ELF-1 (cell line): ENCODE measurements around the gene H2BW1.
"Not testable (repeated sequence)": the region's sequence is repeated elsewhere in the genome, so short reads cannot be mapped to it uniquely, and the experiment has no call there.

Source experiments
- DNase-seq: peaks from one replicate; pipeline ENCODE4 v3.0.0-alpha.2; 2016; ENCODE audit warnings: low read depth, low spot score

The H2BW1 gene, protein sequence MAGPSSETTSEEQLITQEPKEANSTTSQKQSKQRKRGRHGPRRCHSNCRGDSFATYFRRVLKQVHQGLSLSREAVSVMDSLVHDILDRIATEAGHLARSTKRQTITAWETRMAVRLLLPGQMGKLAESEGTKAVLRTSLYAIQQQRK

DNA sequence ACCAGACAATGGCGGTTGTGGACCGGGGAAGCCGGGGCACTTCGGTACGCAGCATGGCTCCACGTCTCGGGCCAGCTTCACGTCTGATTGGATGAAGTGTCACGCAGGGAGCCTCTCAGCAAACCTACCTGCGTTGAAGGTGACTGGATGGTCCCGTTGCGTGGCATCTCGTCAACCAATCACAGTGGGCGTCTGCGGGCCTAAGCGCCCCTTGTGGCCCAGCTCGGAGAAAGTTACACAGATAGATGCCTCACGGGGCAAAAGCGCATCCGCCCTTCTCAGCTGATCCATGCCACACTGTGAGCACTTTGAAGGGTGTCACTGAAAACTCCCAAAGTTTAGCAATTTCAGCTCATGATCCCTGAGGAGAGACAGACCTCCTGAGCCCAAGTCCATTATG, at the start of gene H2BW1:
TSS of gene H2BW1 (minus strand) at position 103 of the 400 bp plus-strand sequence. CDS start 132 bp downstream, outside the sequence.
- no peak for DNase-seq

DNA sequence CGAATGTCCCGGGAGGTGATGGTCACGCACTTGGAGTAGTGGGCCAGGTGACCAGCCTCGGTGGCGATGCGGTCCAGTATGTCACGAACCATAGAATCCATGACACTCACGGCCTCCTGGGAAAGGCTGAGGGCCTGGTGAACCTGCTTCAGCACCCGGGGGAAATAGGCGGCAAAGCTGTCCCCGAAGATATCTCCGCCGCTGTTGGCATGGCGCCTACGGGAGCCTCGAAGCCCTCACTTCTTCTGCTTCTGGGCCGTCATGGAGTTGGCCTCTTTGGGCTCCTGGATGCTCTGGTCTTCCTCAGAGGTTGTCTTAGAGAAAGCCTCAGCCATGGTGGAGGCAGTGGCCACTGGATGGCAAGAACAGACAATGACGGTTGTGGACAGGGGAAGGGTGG, 49.1 kb upstream of the H2BW1 start:
- not testable (repeated sequence) for DNase-seq

DNA sequence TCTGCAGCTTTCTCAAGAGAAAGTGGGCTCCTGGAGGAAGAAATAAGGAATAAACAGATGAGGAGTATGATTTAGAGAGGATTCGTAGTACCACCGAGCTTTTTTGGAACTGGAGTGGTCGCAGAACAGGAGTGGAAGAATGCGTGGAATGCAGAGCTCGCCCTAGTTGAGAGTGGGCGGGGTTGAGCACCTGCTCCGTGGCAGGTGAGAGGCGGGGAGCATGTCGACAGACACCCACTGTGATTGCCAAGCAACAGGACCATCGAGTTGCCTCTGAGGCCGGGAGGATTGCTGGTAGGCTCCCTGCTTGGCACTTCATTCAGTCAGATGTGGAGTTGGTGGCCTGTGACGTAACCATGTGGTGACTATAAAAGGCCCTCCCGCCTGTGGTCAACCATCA, 41.4 kb upstream of the H2BW1 start:
- DNase-seq, result not testable (repeated sequence)

DNA sequence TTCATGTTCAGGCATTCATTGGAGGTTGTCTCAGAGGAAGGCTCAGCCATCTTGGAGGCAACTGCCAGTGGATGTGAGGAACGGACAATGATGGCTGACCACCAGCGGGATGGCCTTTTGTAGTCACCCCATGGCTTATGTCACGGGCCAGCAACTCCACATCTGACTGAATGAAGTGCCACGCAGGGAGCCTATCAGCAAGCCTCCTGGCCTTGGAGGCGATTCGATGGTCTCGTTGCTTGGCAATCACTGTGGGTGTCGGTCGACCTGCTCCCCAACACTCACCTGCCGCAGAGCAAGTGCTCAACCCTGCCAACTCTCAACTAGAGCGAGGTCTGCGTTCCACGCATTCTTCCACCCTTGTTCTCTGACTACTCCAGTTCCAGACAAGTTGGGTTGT, 33.7 kb upstream of the H2BW1 start:
- no peak for DNase-seq

DNA sequence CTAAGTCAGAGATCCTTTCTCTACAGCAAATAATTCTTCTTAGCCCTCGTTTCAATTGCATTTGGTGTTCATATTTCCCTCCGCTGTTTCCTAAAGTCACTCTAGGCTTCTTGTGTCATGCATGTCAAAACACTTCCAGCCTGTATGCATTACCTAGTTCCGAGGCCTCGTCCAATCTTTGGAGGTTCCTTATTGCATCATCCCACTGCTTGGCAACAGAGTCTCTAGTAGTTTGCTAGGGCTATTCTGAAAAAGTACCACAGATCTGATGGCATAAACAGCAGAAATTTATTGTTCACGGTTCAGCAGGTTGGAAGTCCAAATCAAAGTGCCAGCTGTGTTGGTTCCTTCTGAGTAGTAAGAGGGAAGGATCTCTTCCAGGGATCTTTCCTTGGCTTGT, 32.1 kb upstream of the H2BW1 start:
- DNase-seq, result no peak

DNA sequence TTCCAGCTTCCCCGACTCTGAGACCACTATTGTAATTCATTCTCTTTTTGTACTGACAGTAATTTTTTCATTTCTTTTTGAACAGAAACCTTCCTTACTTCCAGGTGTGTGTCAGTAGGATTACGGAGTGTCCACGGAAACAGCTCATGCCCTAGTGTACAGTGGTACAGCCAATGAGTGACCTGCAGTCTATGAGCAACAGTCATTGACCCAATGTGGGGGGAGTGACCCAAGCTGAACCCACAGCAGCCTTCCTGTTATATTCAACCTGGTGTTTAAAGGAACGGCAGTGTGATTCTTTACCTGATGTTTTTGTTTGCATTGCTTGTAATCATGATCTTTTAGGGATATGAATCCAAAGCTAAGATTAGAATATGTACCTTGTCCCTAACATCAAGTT, 27.5 kb upstream of the H2BW1 start:
- no peak for DNase-seq

DNA sequence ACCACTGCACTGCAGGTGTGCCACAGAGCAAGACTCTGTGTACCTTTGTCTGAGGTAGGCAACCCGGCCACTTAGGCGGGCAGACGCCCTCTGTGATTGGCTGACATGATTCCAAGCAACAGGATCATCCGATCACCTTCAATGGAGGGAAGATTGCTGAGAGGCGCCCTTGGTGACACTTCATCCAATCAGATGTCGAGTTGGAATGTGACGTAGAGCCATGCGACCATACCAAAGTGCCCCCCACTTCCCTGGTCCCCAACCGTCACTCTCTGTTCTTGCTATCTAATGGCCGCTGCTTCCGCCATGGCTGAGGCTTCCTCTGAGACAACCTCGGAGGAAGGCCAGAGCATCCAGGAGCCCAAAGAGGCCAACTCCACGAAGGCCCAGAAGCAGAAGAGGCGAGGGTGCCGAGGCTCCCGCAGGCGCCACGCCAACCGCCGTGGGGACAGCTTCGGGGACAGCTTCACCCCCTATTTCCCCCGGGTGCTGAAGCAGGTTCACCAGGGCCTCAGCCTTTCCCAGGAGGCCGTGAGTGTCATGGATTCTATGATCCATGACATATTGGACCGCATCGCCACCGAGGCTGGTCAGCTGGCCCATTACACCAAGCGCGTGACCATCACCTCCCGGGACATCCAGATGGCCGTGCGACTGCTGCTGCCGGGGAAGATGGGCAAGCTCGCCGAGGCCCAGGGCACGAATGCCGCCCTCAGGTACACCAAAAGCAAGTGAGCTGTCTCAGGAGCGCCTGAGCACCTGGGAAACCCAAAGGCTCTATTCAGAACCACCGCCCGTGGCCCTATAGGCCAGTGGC, 26.4 kb upstream of the H2BW1 start, which contains the start of gene H2BW2:
TSS of gene H2BW2 (plus strand) at position 268 of the 817 bp plus-strand sequence. CDS start at position 307, 39 bp downstream.
- no peak for DNase-seq

DNA sequence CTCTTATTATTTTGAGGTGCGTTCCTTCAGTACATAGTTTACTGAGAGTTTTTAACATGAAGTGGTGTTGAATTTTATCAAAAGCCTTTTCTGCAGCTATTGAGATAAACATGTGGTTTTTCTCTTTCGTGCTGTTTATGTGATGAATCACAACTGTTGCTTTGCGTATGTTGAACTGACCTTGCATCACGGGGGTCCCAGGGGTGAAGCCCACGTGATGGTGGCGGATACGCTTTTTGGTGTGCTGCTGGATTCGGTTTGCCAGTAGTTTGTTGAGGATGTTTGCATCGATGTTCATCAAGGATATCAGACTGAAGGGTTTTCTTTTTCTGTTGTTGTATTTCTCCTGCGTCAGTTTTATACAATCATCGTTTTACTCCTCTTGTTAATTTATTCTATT, 4.6 kb upstream of the H2BW1 start:
- no peak for DNase-seq

DNA sequence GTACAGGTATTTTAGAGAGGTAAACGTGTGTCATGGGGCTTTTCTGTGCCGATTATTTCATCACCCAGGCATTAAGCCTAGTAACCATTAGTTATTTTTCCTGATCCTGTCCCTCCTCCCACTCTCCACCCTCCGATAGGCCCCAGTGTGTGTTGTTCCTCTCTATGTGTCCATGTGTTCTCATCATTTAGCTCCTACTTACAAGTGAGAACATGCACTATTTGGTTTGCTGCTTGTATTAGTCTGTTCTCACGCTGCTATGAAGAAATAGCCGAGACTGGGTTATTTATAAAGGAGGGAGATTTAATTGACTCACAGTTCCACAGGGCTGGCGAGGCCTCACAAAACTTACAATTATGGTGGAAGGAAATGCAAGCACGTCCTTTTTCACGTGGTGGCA, 2.1 kb upstream of the H2BW1 start:
- not testable (repeated sequence) for DNase-seq

DNA sequence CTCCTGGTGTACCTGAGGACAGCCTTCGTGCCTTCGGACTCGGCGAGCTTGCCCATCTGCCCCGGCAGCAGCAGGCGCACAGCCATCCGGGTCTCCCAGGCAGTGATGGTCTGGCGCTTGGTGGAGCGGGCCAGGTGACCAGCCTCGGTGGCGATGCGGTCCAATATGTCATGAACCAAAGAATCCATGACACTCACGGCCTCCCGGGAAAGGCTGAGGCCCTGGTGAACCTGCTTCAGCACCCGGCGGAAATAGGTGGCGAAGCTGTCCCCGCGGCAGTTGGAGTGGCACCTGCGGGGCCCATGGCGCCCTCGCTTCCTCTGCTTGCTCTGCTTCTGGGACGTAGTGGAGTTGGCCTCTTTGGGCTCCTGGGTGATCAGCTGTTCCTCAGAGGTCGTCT, 350 bp downstream of the H2BW1 start:
- DNase-seq, result no peak

DNA sequence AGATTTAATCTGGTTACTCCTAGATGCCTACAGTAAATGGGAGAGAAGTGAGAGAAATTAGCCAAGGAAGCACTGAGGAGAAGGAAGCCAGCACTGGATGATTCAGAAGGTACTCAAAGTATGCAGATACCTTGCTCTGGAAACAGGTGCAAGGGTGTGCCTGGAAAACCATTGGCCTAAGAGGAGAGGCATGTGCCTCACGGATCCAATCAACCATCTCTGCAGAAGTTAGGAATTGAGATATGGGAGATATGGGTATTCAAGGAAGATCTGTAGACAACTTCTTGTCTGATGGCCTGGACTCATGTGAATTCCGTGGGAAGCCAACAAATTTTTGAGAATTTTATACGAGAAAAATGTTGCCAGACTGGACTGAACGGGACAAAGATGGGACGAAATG, 4.7 kb downstream of the H2BW1 start:
- DNase-seq, result no peak

DNA sequence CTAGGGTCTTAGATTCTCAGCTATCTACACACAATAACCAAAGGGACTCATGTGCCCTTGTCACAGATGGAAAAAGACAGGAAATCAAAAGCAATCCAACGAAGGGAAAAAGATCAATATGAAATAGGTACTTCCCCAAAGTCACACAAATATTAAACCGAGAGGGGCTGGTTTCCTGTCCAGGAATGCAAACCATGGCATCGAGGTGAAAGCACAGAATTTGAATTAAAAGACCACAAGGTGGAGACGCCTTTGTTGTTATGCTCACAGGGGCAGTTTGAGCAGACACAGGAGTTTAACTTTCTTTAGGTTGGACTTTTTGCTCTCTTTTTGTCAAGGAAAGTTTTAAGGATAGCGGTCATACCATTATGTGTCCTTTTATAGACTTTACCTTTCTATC, 14.3 kb downstream of the H2BW1 start:
- no peak for DNase-seq

DNA sequence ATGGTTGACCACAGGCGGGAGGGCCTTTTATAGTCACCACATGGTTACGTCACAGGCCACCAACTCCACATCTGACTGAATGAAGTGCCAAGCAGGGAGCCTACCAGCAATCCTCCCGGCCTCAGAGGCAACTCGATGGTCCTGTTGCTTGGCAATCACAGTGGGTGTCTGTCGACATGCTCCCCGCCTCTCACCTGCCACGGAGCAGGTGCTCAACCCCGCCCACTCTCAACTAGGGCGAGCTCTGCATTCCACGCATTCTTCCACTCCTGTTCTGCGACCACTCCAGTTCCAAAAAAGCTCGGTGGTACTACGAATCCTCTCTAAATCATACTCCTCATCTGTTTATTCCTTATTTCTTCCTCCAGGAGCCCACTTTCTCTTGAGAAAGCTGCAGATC, 30.0 kb downstream of the H2BW1 start:
- DNase-seq, result not testable (repeated sequence)

DNA sequence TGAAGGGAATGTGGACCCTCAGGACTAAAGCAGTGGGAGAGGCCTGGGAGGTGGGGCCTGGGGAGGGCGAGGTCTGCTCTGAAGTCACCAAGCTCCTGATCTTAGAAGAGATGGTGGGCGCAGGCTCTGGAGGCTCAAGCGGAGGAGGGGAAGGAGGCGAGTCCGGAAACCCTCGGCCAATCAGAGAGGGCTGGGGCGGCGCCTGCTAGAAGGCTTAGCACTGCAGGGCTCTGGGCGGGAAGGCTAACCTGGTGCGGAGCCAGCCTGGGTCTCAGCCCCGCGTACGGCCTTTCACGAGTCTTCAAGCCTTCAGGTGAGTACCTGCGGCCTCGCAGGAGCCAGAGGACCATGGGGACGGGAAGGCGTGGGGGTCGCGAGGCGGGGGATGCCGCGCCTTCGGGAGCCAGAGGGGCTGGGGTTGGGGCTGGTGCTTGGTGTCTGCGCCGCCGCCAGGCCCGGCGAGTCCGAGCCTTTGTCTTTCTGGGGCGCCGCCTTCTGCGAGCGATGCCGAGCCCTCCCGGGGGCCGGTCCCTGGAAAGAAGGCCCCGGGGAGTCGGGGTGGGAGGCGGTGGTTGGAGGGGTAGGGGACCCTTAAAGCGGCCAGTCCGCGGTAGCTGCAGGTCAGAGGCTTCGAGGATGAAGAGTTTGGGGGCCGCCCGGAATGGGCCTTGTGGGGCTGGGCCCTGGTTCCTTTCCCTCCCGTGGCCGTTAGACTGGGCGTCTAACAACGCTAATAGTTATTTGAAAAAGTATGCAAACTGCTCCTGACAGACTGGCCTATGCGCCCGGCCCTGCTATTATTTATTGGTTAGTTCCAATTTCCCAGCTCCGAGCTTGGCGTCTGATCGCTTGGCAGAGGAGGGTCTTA, 50.9 kb downstream of the H2BW1 start, which contains the start of gene TMSB15B:
TSS of gene TMSB15B (plus strand) at position 217 of the 868 bp plus-strand sequence.
- not testable (repeated sequence) for DNase-seq
